HG03066 (cell line): Measurements from ENCODE around the gene PACRGL.

ENCODE experiments used
- ATAC-seq: cut with Tn5 transposase; IDR thresholded peaks from one replicate; pipeline ENCODE4 v1.9.1; 2021; ENCODE audit warnings: low read depth; ENCODE audit not compliant: unreplicated experiment

PACRGL gene

GRCh38 chr4:20700007-20700761, at the start of gene PACRGL:
Gene PACRGL (plus strand): TSS chr4:20700458. CDS start chr4:20704482, 4,024 bp downstream.
- peak; percentile 100 for ATAC-seq

GRCh38 chr4:20652226-20652885, 47.9 kb upstream of the PACRGL start:
- ATAC-seq: no peak

DNA sequence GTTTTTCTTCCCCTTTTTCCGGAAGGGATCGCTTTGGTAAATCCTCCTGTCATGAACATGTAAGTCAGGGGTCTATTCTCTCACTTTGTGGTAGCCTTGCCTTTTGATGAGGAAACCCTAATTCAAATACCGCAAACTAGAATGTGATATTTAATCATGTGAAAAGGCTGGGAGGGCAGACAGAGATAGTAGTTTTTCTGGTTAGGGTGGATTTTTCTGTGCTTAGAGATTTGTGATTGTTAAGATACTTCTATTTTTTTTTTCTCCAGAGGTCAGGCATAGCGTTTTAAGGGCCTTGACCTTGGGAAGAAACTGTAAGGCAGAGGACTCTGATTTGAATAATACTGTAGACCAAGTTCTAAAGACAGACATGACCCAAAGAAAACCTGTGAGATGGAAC, 41.8 kb upstream of the PACRGL start:
- ATAC-seq: no peak

GRCh38 chr4:20662851-20663250, 37.4 kb upstream of the PACRGL start:
- no peak for ATAC-seq

GRCh38 chr4:20666012-20666860, 34.0 kb upstream of the PACRGL start:
- no peak for ATAC-seq

DNA sequence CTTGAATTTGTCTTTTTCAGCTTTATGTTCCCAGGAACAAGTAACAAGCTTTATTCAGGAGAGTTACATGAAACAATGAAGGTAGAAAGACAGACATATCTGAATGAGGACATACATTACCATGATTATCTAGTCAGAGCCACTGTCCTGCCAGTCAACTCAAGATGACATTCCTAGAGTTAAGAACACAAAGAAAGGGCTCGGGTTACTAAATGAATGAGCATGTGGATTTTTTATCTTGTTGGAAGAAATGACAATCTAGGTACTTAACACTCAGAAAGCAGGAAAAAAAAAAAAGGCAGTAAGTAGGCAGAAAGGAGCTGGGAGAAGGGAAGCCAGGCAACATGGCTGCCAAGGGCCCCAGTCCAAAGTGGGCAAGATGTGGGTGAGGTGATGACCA, 28.0 kb upstream of the PACRGL start:
- no peak for ATAC-seq

DNA sequence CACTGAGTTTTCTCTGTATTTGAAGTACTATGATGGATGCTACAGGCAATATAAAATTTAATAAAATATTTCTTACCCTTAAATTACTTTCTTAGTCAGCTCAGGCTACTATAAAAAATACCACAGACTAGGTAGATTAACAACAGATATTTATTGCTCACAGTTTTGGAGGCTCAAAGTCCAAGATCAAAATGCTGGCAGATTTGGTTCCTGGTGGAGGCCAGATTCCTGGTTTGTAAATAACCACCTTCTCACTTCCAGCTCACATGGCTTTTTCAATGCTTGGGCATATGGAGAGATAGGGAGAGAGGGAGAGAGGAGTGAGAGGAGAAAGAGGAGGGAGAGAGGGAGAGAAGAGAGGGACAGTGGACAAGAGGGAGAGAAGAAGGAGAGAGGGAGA, 24.5 kb upstream of the PACRGL start:
- ATAC-seq: no peak

GRCh38 chr4:20676501-20677197, 23.6 kb upstream of the PACRGL start:
- no peak for ATAC-seq

DNA sequence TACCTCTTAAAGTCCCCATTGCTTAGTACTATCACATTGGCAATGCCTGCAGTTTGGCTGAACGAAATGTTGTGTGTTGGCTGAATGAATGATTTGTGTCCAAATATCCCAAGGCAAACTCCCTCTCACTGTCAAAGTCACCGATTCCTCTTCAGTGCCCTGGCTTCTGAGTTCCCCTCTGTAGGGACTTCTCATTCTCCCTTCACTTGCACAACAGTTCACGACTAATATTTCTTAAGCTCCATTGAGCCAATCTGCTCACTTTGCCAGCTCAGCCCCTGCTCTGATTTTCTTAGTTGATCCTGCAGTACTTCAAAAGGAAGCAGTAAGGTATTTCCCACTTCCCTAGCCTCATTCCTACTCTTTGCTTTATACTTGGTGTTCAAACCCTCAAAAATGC, 21.9 kb upstream of the PACRGL start:
- ATAC-seq: no peak

DNA sequence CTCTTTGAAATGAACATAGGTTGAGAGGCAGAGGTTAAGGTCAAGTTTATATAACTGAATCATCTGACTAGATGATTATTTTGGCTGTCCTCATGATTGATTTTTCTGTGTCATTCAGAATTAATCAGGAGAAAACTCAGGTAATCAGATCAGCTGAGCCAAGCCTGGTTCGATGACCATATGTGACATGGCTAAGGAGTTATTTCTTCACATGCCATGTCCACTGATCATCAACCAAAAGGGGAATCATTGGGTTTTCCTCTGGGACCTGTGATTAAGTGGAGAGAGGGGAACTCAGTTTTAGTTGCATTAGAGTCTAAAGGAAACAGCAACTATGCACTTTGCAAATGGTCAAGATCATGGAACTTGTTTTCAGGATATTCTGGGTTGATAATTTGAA, 20.3 kb upstream of the PACRGL start:
- ATAC-seq: no peak

GRCh38 chr4:20680736-20681135, 19.5 kb upstream of the PACRGL start:
- no peak for ATAC-seq

- no peak for ATAC-seq
These were observed 19.0 kb upstream of the PACRGL start for GRCh38 chr4:20681271-20681670.

GRCh38 chr4:20682853-20683252, 17.4 kb upstream of the PACRGL start:
- ATAC-seq: no peak

- ATAC-seq: no peak
These were observed 16.5 kb upstream of the PACRGL start for GRCh38 chr4:20683766-20684165.

DNA sequence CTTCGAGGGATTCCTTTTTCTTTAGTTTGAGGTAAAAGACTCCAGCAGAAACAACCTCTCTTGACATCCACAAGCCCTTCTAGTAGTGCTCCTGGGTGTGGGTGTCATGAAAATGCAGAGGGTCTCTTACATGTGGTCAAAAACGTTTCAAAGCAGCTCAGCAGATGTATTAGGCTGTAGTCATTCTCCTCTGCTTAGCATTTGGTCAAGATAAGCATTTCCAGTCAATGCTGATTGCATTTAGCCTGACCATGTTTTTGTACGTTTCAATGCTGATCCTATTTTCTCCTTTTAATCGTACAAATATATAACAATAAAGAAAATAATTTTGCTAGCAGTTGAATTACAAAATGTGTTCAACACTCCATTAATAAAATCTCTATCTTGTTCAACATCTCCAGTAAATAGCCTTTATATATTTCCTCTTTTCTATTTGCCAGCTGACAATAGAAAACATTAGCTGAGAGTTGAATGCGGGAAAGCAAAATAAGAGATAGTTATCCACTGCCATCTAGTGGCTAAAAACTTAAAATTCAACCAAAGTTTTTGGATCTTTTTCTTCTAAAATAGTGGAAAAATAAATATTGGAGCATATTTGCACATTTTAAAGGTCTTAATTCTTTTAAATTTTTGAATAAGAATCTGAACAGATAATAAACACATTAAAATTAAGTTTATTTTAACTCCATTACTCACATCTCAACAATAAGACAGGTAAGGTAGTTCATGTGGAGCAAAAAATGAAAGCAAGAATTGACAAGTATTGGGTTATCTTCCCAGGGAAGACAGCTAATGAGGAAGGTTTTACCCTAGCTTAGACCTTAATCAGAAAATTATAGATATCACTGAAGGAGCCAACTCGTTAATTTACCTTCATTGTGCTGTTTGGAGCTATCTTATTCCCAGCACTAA, 15.2 kb upstream of the PACRGL start:
- ATAC-seq: no peak

DNA sequence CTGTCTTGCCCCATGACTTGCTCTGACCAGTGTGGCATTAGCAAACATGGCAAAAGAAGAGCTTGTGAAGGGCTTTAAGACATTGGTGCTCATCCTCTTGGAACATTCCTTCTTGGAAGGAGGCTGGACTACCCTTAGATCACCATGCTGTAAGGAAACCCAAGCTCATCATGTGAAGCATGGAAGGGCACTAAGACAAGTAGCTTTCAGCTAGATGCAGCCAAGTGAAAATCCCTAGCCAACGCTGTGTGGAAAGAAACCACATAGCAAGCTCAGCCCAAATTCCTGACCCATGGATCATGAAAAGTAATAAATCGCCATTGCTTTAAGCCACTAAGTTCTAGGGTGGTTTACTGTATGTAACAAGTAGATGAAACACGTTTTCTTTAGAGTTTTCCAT, 12.4 kb upstream of the PACRGL start:
- no peak for ATAC-seq

GRCh38 chr4:20696815-20697214, 3.4 kb upstream of the PACRGL start:
- ATAC-seq: no peak

GRCh38 chr4:20698382-20698781, 1.9 kb upstream of the PACRGL start:
- ATAC-seq: no peak

DNA sequence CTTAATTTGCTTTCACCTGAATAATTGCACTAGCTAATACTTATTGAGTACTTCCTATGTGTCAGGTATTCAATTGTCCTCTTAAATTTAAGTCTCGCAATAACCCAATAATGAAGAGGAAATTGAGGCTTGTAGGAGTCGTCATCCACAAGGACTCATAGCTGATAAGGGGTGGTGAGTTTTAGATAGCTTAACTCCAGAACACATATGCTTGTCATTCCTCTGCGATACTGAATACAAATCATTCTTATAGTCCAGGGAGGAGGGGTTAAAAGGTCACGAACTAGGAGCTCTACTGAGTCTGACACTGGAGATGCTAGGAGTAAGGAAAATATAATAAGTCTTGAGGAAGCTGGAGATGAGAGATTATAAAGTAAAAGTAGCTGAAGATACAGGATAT, 1.4 kb upstream of the PACRGL start:
- ATAC-seq: no peak

GRCh38 chr4:20711335-20711734, 11.1 kb downstream of the PACRGL start:
- ATAC-seq: no peak
